Caco-2 (cell line): ENCODE data around the gene ZSWIM4. TPM values are rescaled to one million over a fixed set of nuclear protein-coding genes. Genes with fewer than 3 reads are reported as not detected.

Experiments
- BruUV-seq: library from RNA; stranded (reverse); fragments of 400-500 nt; replicated peaks from 2 replicates; lab custom pipeline; 2021; lab: Mats Ljungman, UMichigan
- CTCF ChIA-PET: fragments of 300-600 bp; sonication (Branson Sonifier 250); formaldehyde crosslinking; loops from one replicate; lab custom pipeline; 2022; ENCODE audit warnings: antibody characterized with exemption; lab: Charles Lee
- POLR2A ChIA-PET: fragments of 300-600 bp; sonication (Branson Sonifier 250); formaldehyde crosslinking; loops from one replicate; lab custom pipeline; 2022; ENCODE audit warnings: antibody characterized with exemption; lab: Charles Lee
- DNase-seq, 2 experiments: peaks; one replicate each; pipeline versions ENCODE4 v3.0.0 to v3.0.0-alpha.2; 2020 to 2022
- H3K27me3 ChIP-seq: replicated peaks from 2 replicates; pipeline ENCODE4 v1.6.0; 2011; ENCODE audit warnings: low read length; ENCODE audit not compliant: control insufficient read depth, insufficient read depth
- H3K36me3 ChIP-seq: 2 replicates; pipeline ENCODE4 v1.5.1; 2011; ENCODE audit warnings: low read length; ENCODE audit not compliant: control insufficient read depth, insufficient read depth
- H3K4me1 ChIP-seq: fragments of 250-450 bp; sonication (Bioruptor Pico); 2 replicates; pipeline ENCODE4 v1.5.1; 2020; ENCODE audit warnings: mild to moderate bottlenecking
- H3K4me3 ChIP-seq: 2 replicates; pipeline ENCODE4 v1.5.1; 2011; ENCODE audit warnings: low read depth, mild to moderate bottlenecking, control low read depth, low read length
- H3K9me3 ChIP-seq: fragments of 250-450 bp; sonication (Bioruptor Pico); 2 replicates; pipeline ENCODE4 v1.5.1; 2020; ENCODE audit warnings: mild to moderate bottlenecking, moderate library complexity
- H3K27ac Mint-ChIP-seq: one replicate; pipeline ENCODE4 v1.8.0; 2022; ENCODE audit warnings: mixed read lengths; ENCODE audit not compliant: unreplicated experiment
- H3K27me3 Mint-ChIP-seq: one replicate; pipeline ENCODE4 v1.8.0; 2022; ENCODE audit warnings: mixed read lengths; ENCODE audit not compliant: insufficient read depth, unreplicated experiment
- H3K36me3 Mint-ChIP-seq: one replicate; pipeline ENCODE4 v1.8.0; 2022; ENCODE audit warnings: mild to moderate bottlenecking, mixed read lengths; ENCODE audit not compliant: insufficient read depth, unreplicated experiment
- H3K4me1 Mint-ChIP-seq: one replicate; pipeline ENCODE4 v1.8.0; 2022; ENCODE audit warnings: low read depth, mixed read lengths; ENCODE audit not compliant: unreplicated experiment
- H3K4me3 Mint-ChIP-seq: one replicate; pipeline ENCODE4 v1.8.0; 2022; ENCODE audit warnings: mild to moderate bottlenecking, moderate library complexity, mixed read lengths; ENCODE audit not compliant: unreplicated experiment
- H3K9me3 Mint-ChIP-seq: one replicate; pipeline ENCODE4 v1.8.0; 2022; ENCODE audit warnings: mixed read lengths; ENCODE audit not compliant: unreplicated experiment
- intact Hi-C: fragments of 100-400 bp; cut with micrococcal nuclease; formaldehyde crosslinking; loops from one replicate; pipeline ENCODE4 v1.10.0; 2022; ENCODE audit not compliant: unreplicated experiment
- total RNA-seq: library from RNA; stranded (reverse); gene quantifications from 2 replicates; pipeline ENCODE4 v1.2.3, GENCODE V29; 2022
- TF ChIP-seq, protein P1 (sequence below), 2 experiments: fragments of 200-600 bp in 1 of 2; IDR thresholded peaks; 1 replicate in 1 of 2; 2 replicates in 1 of 2; pipeline versions ENCODE4 v1.5.1 to v1.8.0; 2011 to 2022; ENCODE audit warnings: antibody characterized with exemption in 1 of 2, control low read depth in 1 of 2, inconsistent platforms in 1 of 2, low read depth in 1 of 2, low read length in 1 of 2, mild to moderate bottlenecking in 1 of 2, moderate library complexity in 1 of 2; ENCODE audit not compliant: insufficient read depth in 1 of 2, severe bottlenecking in 1 of 2, unreplicated experiment in 1 of 2

Gene ZSWIM4
- total RNA-seq, 1 experiment from 2014 or later, result 4.0 TPM

DNA sequence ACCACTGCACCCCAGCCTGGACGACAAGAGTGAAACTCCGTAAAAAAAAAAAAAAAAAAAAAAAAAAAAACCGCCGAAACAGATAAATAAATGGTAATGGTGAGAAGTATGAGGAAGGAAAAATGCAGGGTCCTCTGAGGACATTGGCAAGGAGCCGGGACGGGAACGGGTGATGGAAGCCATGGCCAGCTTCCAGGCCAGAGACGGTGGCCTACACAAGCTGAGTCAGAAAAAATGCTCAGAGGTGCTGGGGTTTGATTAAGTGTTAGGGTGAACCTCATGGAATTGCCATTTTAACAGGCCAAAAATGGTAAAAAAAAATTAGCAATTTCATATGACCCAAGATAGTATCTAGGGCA, 866 bp upstream of the ZSWIM4 start:
- Mint-ChIP-seq H3K27ac (peak overlapping the region; percentile 99), H3K4me1 (peaks cover 9% of the 10 kb centered on the region), H3K27me3 (no peaks in the 10 kb centered on the region), H3K9me3 (no peaks in the 10 kb centered on the region), H3K36me3 (peaks cover 12% of the 10 kb centered on the region), H3K4me3 (peak overlapping the region; percentile 97)
- Histone ChIP-seq H3K4me3 (peak overlapping the region; percentile 64), H3K36me3 (no peaks in the 10 kb centered on the region), H3K9me3 (no peaks in the 10 kb centered on the region), H3K4me1 (no peaks in the 10 kb centered on the region), H3K27me3 (no peaks in the 10 kb centered on the region)
- ChIA-PET CTCF (interaction anchor here (2.0 kb wide), 1 partner anchor 68 kb away, joined by 10 read pairs; no protein-coding TSS in a partner anchor), POLR2A (interaction anchor here (1.5 to 1.7 kb wide), 2 partner anchors 30 to 342 kb away, joined by 5 to 9 read pairs; partner anchors contain the start of genes ASF1B and MRI1)
- BruUV-seq, result TSS peak; percentile 90
- intact Hi-C loops, result loop anchor here (2.0 to 10.0 kb wide), 2 partner anchors 20 to 50 kb away; partner anchors contain the start of gene C19orf53
- DNase-seq, result no peak
- TF ChIP-seq, protein P1, sequence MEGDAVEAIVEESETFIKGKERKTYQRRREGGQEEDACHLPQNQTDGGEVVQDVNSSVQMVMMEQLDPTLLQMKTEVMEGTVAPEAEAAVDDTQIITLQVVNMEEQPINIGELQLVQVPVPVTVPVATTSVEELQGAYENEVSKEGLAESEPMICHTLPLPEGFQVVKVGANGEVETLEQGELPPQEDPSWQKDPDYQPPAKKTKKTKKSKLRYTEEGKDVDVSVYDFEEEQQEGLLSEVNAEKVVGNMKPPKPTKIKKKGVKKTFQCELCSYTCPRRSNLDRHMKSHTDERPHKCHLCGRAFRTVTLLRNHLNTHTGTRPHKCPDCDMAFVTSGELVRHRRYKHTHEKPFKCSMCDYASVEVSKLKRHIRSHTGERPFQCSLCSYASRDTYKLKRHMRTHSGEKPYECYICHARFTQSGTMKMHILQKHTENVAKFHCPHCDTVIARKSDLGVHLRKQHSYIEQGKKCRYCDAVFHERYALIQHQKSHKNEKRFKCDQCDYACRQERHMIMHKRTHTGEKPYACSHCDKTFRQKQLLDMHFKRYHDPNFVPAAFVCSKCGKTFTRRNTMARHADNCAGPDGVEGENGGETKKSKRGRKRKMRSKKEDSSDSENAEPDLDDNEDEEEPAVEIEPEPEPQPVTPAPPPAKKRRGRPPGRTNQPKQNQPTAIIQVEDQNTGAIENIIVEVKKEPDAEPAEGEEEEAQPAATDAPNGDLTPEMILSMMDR (IDR thresholded peaks at IDR 0.05; ENCODE audit: insufficient read depth in 1 of 2, low read depth in 1 of 2, low read length in 1 of 2, severe bottlenecking in 1 of 2, unreplicated experiment in 1 of 2), result no peak

DNA sequence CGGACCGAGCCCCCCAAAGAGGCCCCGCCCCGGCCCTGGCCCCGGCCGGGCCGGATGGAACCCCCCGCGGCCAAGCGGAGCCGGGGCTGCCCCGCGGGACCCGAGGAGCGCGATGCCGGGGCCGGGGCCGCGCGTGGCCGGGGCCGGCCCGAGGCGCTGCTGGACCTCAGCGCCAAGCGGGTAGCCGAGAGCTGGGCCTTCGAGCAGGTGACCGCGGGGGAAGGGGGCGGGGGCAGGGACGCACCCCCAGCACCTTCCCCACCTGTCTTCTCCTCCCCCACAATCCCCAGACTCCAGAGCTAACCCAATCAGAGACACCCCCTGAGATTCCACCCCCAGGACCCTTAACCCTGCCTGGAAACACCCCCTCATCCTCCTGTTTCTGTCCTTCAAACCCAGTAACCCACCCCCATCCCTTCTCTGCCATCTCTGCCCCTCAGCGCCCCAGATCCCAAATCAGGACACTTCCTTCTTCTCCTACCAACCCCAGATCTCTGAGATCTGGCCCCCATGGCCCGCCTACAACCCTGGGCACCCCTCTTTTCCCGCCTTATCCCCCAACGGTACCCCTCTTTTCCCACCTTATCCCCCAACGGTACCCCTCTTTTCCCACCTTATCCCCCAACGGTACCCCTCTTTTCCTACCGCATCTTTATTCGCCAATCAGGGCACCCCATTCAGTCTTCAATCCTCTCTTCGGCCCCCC, 505 bp downstream of the ZSWIM4 start:
- peaks cover 9% of the 10 kb centered on the region for H3K4me1 Mint-ChIP-seq
- no TSS peak for BruUV-seq
- DNase-seq, result peak in 1 of 2 experiments; percentile 22
- ChIA-PET CTCF (interaction anchor here (0.6 to 2.0 kb wide), 3 partner anchors 11 to 66 kb away, joined by 3 to 10 read pairs (median 3); no protein-coding TSS in a partner anchor), POLR2A (interaction anchor here (0.6 to 1.7 kb wide), 6 partner anchors 11 to 341 kb away, joined by 3 to 9 read pairs (median 4); partner anchors contain the start of genes ASF1B, MRI1 and PRKACA)
- H3K4me3 Mint-ChIP-seq, result peak overlapping the region; percentile 97
- no peaks in the 10 kb centered on the region for H3K36me3 ChIP-seq
- H3K4me3 ChIP-seq, result peak overlapping the region; percentile 80
- peaks cover 12% of the 10 kb centered on the region for H3K36me3 Mint-ChIP-seq
- H3K9me3 ChIP-seq, result no peaks in the 10 kb centered on the region
- peak overlapping the region; percentile 99 for H3K27ac Mint-ChIP-seq
- no peaks in the 10 kb centered on the region for H3K9me3 Mint-ChIP-seq
- H3K4me1 ChIP-seq, result no peaks in the 10 kb centered on the region
- H3K27me3 ChIP-seq, result no peaks in the 10 kb centered on the region
- no peaks in the 10 kb centered on the region for H3K27me3 Mint-ChIP-seq
- TF ChIP-seq, protein P1 (IDR thresholded peaks at IDR 0.05; ENCODE audit: insufficient read depth in 1 of 2, low read depth in 1 of 2, low read length in 1 of 2, severe bottlenecking in 1 of 2, unreplicated experiment in 1 of 2), result no peak
- intact Hi-C loops, result loop anchor here (2.0 to 10.0 kb wide), 2 partner anchors 21 to 49 kb away; partner anchors contain the start of gene C19orf53

DNA sequence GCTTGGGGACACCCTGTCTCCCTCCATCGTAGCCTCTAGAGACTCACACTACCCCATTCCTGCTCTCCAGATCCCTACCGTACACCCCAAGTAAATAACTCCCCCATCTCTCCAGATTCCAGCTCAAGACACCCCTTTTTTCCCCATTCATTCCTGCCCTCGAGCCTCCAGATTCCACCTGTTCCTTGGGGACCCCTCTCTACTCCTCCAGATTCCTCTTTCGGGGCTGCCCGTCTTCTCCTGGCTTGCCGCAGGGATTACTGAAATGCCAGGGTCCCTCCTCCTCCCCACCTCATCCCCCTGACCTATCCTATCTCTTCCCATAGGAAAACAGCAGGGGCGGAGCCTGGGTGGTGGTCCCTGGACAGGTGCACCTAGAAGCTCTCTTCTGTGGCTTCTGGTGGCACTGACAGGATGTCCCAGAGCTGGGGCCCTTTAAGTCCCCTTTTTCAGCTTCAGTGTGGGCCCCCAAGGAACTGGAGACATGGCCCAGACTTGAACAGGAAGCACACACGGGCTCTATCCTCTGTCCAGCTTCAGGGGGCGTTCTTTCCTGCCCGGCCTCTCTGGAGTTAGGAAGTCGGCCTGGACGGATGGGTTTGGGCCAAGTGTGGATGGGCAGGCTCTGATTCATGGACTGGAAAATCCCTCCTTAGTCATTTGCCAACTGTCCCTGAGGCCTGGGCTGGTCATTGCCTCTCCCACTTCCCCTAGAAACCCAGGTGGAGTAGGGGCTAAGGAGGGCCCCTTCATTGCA, 1.2 kb downstream of the ZSWIM4 start:
- Mint-ChIP-seq H3K4me1 (peaks cover 15% of the 10 kb centered on the region), H3K27ac (peak overlapping the region; percentile 72), H3K27me3 (no peaks in the 10 kb centered on the region), H3K4me3 (peak overlapping the region; percentile 97), H3K9me3 (no peaks in the 10 kb centered on the region), H3K36me3 (peaks cover 12% of the 10 kb centered on the region)
- CTCF ChIA-PET, result no interaction called here
- no peaks in the 10 kb centered on the region for H3K27me3 ChIP-seq
- H3K36me3 ChIP-seq, result no peaks in the 10 kb centered on the region
- POLR2A ChIA-PET, result interaction anchor here (0.6 kb wide), 1 partner anchor 65 kb away, joined by 4 read pairs; no protein-coding TSS in a partner anchor
- no peak for DNase-seq
- TF ChIP-seq, protein P1 (IDR thresholded peaks at IDR 0.05; ENCODE audit: insufficient read depth in 1 of 2, low read depth in 1 of 2, low read length in 1 of 2, severe bottlenecking in 1 of 2, unreplicated experiment in 1 of 2), result no peak
- no peaks in the 10 kb centered on the region for H3K4me1 ChIP-seq
- BruUV-seq, result no TSS peak
- no peaks in the 10 kb centered on the region for H3K9me3 ChIP-seq
- peak overlapping the region; percentile 80 for H3K4me3 ChIP-seq
- intact Hi-C loops, result loop anchor here (10.0 kb wide), 1 partner anchor 48 kb away; no protein-coding TSS in a partner anchor
